HUES64 (cell line): ENCODE results near the gene SMG1.
"Not testable (repeated sequence)": the region's sequence is repeated elsewhere in the genome, so short reads cannot be mapped to it uniquely, and the experiment has no call there.

ENCODE experiments used
- H3K27ac ChIP-seq: 2 replicates; pipeline ENCODE4 v1.7.0; 2013; ENCODE audit warnings: low read depth, low read length, inconsistent platforms
- H3K27me3 ChIP-seq: 2 replicates; pipeline ENCODE4 v1.6.1; 2013; ENCODE audit warnings: mild to moderate bottlenecking, low read length; ENCODE audit not compliant: insufficient read depth
- H3K36me3 ChIP-seq: 2 replicates; pipeline ENCODE4 v1.6.1; 2013; ENCODE audit warnings: mild to moderate bottlenecking, low read length; ENCODE audit not compliant: insufficient read depth
- H3K4me1 ChIP-seq: 2 replicates; pipeline ENCODE4 v1.6.1; 2013; ENCODE audit warnings: mild to moderate bottlenecking, low read length, moderate library complexity; ENCODE audit not compliant: insufficient read depth
- H3K4me3 ChIP-seq: 2 replicates; pipeline ENCODE4 v1.5.1; 2013; ENCODE audit warnings: mild to moderate bottlenecking, low read length, moderate library complexity
- H3K9ac ChIP-seq: 2 replicates; pipeline ENCODE4 v1.6.1; 2013; ENCODE audit warnings: mild to moderate bottlenecking, low read depth, low read length
- H3K9me3 ChIP-seq: 2 replicates; pipeline ENCODE4 v1.6.1; 2013; ENCODE audit warnings: low read depth, low read length; ENCODE audit not compliant: insufficient read depth
- WGBS: fragments of 150-250, 120-280 bp; methylation state at CpG from one replicate; pipeline ENCODE4 v1.1.7; 2013; ENCODE audit warnings: missing lambda C conversion rate; 5-methylcytosine and 5-hydroxymethylcytosine counted together

Gene SMG1

GRCh38 chr16:18756639-18757038 lies 169.6 kb downstream of the SMG1 start:
- not testable (repeated sequence) for H3K27me3 ChIP-seq, H3K9ac ChIP-seq, H3K27ac ChIP-seq, H3K9me3 ChIP-seq, H3K4me3 ChIP-seq, H3K4me1 ChIP-seq, H3K36me3 ChIP-seq
- WGBS = 94% methylated on average over 9 of the region's 9 CpGs
